ENCODE measurements around the gene PTPRT. TPM values are rescaled to one million over a fixed set of nuclear protein-coding genes. Genes with fewer than 3 reads are reported as not detected.

PTPRT gene
- total and polyA plus RNA-seq, 2 of the 13 experiments (the other 11 are each of a cell fraction or from before 2014, with no cell fraction given): under 0.01 to 0.09 TPM

- no peak for TF ChIP-seq RBM39 (IDR thresholded peaks at IDR 0.05; ENCODE audit: low read depth, low read length, poor library complexity, severe bottlenecking)
- no peak for TF ChIP-seq THAP11 (CRISPR knock-in tag; IDR thresholded peaks at IDR 0.05)
Observed at GRCh38 chr20:42516692-42517091, 673.0 kb downstream of the PTPRT start (continued).

GRCh38 chr20:42510686-42511085 lies 679.0 kb downstream of the PTPRT start:
- no peak overlapping the region for H2AFZ ChIP-seq (ENCODE audit: low read length)
- ChIA-PET POLR2A (no interaction called here), CTCF (ENCODE audit: low intra/inter-chr PET ratio, low total read pairs) (no interaction called here)
- in situ Hi-C loops (cut with HindIII; ENCODE audit: extremely low pct_ligation_motif_present, low pct_unique_long_range_greater_than_20kb) (no loop called here), intact Hi-C loops (cut with micrococcal nuclease; ENCODE audit: unreplicated experiment) (no loop called here)
- no peaks in the 10 kb centered on the region for H3K27me3 ChIP-seq (ENCODE audit: control insufficient read depth in 1 of 2, insufficient read depth in 2 of 2, low read length in 2 of 2)
- H3K9me3 ChIP-seq (ENCODE audit: low read length): no peaks in the 10 kb centered on the region
- H4K20me1 ChIP-seq (ENCODE audit: insufficient read depth, low read length): no peaks in the 10 kb centered on the region
- no peaks in the 10 kb centered on the region for H3K36me3 ChIP-seq (replicated peaks in 1 of 2; ENCODE audit: control insufficient read depth in 1 of 2, insufficient read depth in 2 of 2, low read length in 2 of 2)
- DNase-seq (ENCODE audit: low spot score) (no peak), ATAC-seq (no peak), FAIRE-seq (no peak)
- no peak overlapping the region for H3K9ac ChIP-seq (ENCODE audit: insufficient read depth, low read depth, low read length)
- H3K4me3 ChIP-seq (replicated peaks in 1 of 3; ENCODE audit: insufficient read depth in 1 of 3, low read depth in 2 of 3, low read length in 3 of 3): no peak overlapping the region
- H3K79me2 ChIP-seq (ENCODE audit: insufficient read depth, low read length): no peaks in the 10 kb centered on the region
- BruUV-seq (replicated peaks): no TSS peak
- no peaks in the 10 kb centered on the region for H3K4me1 ChIP-seq (ENCODE audit: insufficient read depth, low read length)
- whole genome bisulfite sequencing (ENCODE audit: low lambda C conversion rate): 6% methylated on average over 4 of the region's 4 CpGs
- H3K4me2 ChIP-seq (ENCODE audit: low read depth, low read length): no peak overlapping the region
- no peak overlapping the region for H3K27ac ChIP-seq (ENCODE audit: extremely low read length, insufficient read depth, low read length)
- TF ChIP-seq FUBP1 (CRISPR knock-in tag; IDR thresholded peaks at IDR 0.05; ENCODE audit: borderline replicate concordance): no peak
- no peak for TF ChIP-seq TAF15 (IDR thresholded peaks at IDR 0.05; ENCODE audit: low read depth, low read length, poor library complexity, severe bottlenecking)
- no peak for TF ChIP-seq MAZ (IDR thresholded peaks at IDR 0.05; ENCODE audit: borderline replicate concordance, low read depth, low read length)
- no peak for TF ChIP-seq MAZ (CRISPR knock-in tag; IDR thresholded peaks at IDR 0.05; ENCODE audit: low read depth)
- TF ChIP-seq ZNF230 (CRISPR knock-in tag; IDR thresholded peaks at IDR 0.05): no peak
- TF ChIP-seq ZNF33A (CRISPR knock-in tag; IDR thresholded peaks at IDR 0.05; ENCODE audit: borderline replicate concordance): no peak
- no peak for TF ChIP-seq RNF2 (conservative IDR thresholded peaks at IDR 0.05; ENCODE audit: low read depth)
- no peak for TF ChIP-seq CSRNP1 (CRISPR knock-in tag; IDR thresholded peaks at IDR 0.05)
- no peak for TF ChIP-seq RFXAP (CRISPR knock-in tag; IDR thresholded peaks at IDR 0.05; ENCODE audit: borderline replicate concordance)
- no peak for TF ChIP-seq PCBP1 (IDR thresholded peaks at IDR 0.05; ENCODE audit: borderline replicate concordance, low read depth, low read length)
